Activated T-cell treated with anti-CD3 and anti-CD28 coated beads for 4 hours (primary cell): ENCODE results near the gene AGBL5.
"Not testable (repeated sequence)": the region's sequence is repeated elsewhere in the genome, so short reads cannot be mapped to it uniquely, and the experiment has no call there.

Experiments used
- DNase-seq: peaks from one replicate; pipeline ENCODE4 v3.0.0-alpha.2; 2020

Gene AGBL5

GRCh38 chr2:27054721-27055120 lies 3.3 kb downstream of the AGBL5 start:
- no peak for DNase-seq

GRCh38 chr2:27057184-27057583 lies 5.7 kb downstream of the AGBL5 start:
- no peak for DNase-seq

- DNase-seq, result no peak
Measured at GRCh38 chr2:27058210-27058609, 6.7 kb downstream of the AGBL5 start.

DNA sequence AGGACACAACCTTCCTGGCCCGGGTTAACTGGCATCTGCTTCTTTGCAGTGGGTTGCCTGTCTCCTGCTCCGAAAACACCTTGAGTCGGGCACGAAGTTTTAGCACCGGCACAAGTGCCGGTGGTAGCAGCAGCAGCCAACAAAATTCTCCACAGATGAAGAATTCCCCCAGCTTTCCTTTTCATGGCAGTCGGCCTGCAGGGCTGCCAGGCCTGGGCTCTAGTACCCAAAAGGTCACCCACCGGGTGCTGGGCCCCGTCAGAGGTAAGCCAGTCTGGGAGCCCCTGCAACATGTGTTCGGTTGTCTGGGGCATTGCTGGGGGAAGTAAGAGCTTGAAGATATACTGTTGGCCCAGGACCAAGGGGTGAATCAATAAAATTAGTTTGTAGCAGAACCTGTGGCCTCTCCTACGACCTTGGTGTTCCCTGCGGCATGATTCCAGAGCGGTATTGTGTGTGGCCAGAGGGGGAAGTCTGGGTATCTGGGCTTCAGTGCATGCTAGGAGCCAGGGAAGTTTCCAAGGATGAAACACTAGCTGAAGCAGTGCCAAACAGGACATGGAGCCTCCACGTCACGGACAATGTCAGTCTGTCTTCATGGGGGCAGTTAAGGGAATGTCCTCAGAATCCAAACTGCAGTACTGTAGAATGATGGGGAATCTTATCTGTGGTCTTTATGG lies 7.8 kb downstream of the AGBL5 start:
- DNase-seq, result no peak

- DNase-seq, result no peak
Measured at GRCh38 chr2:27060323-27060722, 8.9 kb downstream of the AGBL5 start.

GRCh38 chr2:27065128-27065527 lies 13.7 kb downstream of the AGBL5 start:
- DNase-seq, result no peak

DNA sequence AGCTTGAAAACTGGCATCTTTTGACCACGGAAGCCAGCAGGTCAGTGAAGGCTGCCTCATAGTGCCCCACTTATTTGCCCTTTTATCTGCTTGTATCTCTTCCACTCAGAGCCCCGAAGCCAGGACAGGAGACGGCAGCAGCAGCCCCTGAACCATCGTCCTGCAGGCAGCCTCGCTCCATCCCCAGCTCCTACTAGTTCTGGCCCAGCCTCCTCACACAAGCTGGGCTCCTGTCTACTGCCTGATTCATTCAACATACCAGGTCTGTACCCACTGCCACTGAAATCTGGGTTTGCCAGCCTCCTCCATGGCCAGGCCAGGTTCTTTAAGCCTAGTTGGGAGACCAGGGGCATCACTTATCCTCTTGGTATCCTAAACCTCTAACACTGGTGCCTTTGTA lies 15.9 kb downstream of the AGBL5 start:
- DNase-seq, result no peak

DNA sequence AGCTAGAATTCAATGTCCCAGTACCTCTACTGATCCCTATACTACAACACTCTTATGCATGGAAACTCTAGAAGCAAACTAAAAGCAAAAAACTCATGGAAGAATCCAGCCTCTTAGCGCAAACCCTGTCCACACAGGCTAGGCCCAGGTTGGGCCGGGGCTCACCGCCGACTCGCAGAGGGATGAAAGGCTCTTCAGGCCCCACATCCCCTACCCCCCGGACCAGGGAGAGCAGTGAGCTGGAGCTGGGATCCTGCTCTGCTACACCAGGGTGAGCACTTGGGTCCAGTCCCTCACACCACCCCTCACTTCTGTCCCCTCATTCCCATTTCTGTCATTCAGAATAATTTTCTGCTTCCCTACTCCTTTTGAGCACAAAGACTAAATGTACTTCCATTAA lies 18.0 kb downstream of the AGBL5 start:
- no peak for DNase-seq

DNA sequence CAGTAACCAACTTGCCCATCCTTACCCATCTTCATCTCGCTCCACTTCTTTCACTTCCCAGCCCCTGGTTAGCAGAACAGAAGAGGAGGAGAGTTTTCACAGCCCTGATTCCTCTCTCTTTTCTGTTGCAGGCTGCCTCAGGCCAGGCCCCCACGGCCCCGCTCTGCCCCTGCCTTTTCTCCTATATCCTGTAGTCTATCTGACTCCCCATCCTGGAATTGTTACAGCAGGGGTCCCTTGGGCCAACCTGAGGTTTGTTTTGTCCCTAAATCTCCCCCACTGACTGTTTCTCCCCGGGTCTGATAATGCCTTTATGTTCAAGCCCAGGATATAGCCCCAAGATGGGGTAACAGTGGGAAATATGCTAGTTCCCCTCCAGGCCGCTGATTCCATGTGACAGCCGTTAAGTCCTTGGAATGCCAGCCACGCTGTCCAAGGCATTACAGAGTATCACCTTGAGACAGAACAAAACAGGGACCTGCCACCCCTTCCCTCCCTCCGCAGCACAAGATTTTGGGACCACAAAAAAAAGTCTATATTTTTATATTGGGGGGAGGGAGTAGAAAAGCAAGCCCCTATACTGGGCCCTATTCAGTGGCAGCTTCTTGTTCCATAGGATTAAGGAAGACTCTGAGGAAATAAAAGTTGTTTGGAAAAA lies 18.6 kb downstream of the AGBL5 start:
- DNase-seq, result no peak

GRCh38 chr2:27070653-27071276 lies 19.3 kb downstream of the AGBL5 start:
- no peak for DNase-seq

- DNase-seq, result peak; percentile 79
Measured at GRCh38 chr2:27071277-27071989, 20.0 kb downstream of the AGBL5 start, which contains the start of gene OST4. Gene OST4 (minus strand): TSS chr2:27071654.

- peak; percentile 22 for DNase-seq
Measured at GRCh38 chr2:27071990-27072830, 20.7 kb downstream of the AGBL5 start.

GRCh38 chr2:27072920-27073319 lies 21.5 kb downstream of the AGBL5 start:
- DNase-seq, result no peak

DNA sequence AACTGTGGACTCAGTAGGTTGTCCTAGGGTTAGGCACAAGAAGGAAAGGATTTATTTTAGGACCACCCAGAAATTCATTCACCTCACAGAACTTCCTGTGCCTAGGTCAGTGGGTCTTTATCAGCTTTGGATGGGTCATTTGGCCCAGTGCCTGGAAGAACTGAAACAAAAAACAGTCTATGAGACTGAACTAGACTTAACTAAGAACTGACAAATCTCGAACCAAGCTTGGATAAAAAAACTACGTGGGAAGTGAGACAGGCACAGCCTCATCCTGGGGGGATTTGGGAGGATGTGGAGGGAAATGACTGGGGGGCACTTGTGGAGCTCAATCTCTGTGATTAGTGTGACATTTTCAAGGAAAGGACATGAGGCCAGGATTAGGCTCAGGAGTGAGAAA lies 22.3 kb downstream of the AGBL5 start:
- DNase-seq, result no peak

DNA sequence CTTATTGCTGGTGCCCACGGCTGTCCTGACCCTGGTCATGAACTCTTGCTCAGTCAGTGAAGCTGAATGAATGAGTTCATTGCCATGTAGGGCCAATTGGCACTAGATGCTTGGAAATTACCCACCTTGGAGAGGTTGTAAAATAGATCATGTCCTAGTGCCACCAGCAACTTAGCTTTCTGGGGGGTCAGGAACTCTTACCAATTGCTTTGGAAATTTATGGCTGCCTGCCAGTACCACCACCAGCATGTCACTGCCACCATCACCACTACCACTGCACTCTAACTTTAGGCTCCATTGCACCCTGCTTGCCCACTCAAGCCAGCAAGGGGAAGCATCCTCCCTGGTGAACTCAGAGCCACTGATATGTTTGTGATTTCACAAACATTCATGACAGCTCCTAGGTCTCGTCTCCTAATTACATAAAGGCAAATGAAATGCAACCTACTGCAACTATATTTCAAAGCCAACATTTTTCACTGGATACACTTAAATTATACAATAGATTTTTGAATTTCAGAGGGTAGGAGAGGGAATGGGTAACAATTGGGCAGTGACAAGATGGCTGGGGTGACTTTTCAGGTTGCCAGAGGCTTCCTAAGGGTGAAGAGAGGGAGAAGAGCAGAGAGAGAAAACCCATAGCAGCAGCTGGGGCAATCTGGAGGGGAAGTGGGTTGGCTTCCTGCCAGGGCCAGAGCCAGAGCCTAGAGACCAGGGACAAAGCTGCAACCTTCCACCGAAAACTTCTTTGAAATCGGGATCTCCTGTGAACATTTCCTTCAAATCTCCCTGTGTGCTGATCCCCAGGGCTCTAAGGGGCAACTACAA lies 23.5 kb downstream of the AGBL5 start:
- DNase-seq, result peak; percentile 29

DNA sequence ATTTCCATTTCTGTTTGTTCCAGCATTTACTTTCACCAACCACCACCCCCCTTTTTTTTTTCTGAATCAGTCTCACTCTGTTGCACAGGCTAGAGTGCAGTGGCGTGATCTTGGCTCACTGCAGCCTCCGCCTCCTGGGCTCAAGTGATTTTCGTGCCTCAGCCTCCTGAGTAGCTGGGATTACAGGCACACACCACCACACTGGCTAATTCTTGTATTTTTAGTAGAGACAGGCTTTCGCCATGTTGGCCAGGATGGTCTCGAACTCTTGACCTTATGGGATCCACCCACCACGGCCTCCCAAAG lies 24.1 kb downstream of the AGBL5 start:
- not testable (repeated sequence) for DNase-seq

DNA sequence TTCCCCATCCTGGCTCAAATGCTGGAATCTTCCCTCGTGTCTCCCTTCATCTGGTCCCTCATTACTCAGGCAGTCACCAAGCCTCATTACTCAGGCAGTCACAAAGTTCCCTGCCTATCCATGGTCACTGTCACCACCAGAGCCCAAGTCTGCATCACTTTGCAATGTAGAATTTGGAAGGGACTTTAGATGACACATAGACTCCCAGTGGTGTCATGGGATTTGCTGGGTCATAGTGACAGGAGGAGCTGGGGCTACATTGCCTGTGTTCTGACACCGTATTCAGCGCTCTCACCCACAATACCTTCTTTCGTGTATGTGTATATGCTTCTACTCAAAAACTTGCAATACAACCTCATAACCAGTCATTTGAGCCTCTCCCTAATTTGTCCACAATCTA lies 24.9 kb downstream of the AGBL5 start:
- DNase-seq, result no peak

GRCh38 chr2:27077231-27077630 lies 25.8 kb downstream of the AGBL5 start:
- DNase-seq, result no peak

DNA sequence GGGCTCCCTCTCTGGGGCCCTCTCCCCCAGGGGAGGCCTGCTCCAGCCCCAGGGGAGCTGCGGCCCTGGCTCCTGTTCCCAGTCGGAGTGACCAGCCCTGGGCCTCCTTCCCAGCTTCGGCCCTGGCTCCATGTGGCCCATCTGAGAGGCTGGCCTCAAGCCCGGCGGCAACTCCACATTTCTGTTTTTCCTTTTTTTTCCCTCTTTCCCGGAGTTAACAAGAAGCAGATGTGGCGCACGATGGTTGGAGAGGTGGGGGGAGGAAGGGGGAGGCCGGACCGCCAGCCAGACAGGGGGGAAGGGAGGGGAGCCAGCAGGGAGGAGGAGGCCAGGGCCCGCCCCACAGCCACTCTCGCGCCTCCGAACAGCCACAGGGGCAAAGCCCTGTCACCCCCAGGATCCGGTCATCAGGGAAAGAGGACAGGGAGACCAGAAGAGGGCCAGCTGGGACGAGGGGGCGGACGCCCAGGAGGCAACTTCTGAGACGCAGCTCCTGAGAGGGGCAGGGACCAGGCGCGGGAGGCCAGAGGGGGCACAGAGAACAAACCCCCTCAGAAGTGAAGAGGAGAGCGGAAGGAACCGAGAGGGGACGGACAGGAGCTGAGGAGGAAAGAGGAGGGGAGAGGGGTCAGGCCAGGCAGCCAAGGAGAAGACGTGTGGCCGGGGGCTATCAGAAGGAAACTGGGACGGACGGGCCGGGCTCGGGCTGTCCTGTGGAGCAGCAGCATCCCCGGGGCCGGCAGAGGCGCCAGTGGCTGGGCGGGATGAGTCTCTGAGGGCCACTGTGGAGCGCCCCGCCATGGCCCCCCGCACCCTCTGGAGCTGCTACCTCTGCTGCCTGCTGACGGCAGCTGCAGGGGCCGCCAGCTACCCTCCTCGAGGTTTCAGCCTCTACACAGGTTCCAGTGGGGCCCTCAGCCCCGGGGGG lies 27.1 kb downstream of the AGBL5 start, which contains the start of gene EMILIN1:
EMILIN1 (plus strand) TSS at position 349 of the 928 bp plus-strand sequence; CDS start at position 800, 451 bp downstream.
- no peak for DNase-seq
